Lower lobe of right lung (tissue), 2 donors: Measurements from ENCODE around the gene JARID2. TPM values are rescaled to one million over a fixed set of nuclear protein-coding genes. Genes with fewer than 3 reads are reported as not detected.
A peak's percentile ranks its signal among the peaks of the same experiment; 100 is the strongest.

Experiments
- ATAC-seq, 2 donors: fragments of 200-7000 bp; cut with Tn5 transposase; one replicate each; pipeline ENCODE4 v1.9.1; 2020 to 2022; ENCODE audit warnings: mild to moderate bottlenecking in 2 of 2, moderate library complexity in 2 of 2
- DNase-seq: peaks from one replicate; pipeline ENCODE4 v3.0.0-alpha.2; 2020
- H3K27ac ChIP-seq: fragments of 200-600 bp; one replicate; pipeline ENCODE4 v1.8.0; 2022
- H3K27me3 ChIP-seq: fragments of 200-600 bp; one replicate; pipeline ENCODE4 v1.8.0; 2022; ENCODE audit warnings: low read depth
- H3K36me3 ChIP-seq: fragments of 200-600 bp; one replicate; pipeline ENCODE4 v1.8.0; 2022; ENCODE audit warnings: mild to moderate bottlenecking
- H3K4me1 ChIP-seq: fragments of 200-600 bp; one replicate; pipeline ENCODE4 v1.8.0; 2022
- H3K4me3 ChIP-seq: fragments of 200-600 bp; one replicate; pipeline ENCODE4 v1.8.0; 2022; ENCODE audit warnings: mild to moderate bottlenecking
- H3K9me3 ChIP-seq: fragments of 200-600 bp; one replicate; pipeline ENCODE4 v1.8.0; 2022
- intact Hi-C: fragments of 100-400 bp; cut with DNase I; formaldehyde crosslinking; loops from one replicate; pipeline ENCODE4 v1.11.0; 2022
- total RNA-seq: library from RNA; stranded (reverse); fragmentation: NEBNext Ultra II Directional; extraction: Animal tissue kit (Norgen Biotek cat#: 25700); gene quantifications from one replicate; pipeline ENCODE4 v1.2.1, GENCODE V29; 2021
- TF ChIP-seq, protein P1 (sequence below): fragments of 200-600 bp; IDR thresholded peaks from one replicate; pipeline ENCODE4 v1.8.0; 2022; ENCODE audit warnings: antibody characterized with exemption, mild to moderate bottlenecking
- donor health status: DM: no; HTN: yes; CAD: no; lungs with severe emphysema.

Gene JARID2
- total RNA-seq, 1 donor from 2014 or later: 16.0 TPM

- no peaks in the 10 kb centered on the region for H3K27me3 ChIP-seq
- intact Hi-C loops: no loop called here
- no peaks in the 10 kb centered on the region for H3K36me3 ChIP-seq
- no peak for DNase-seq
- no peak for ATAC-seq
- H3K4me1 ChIP-seq: peaks cover 68% of the 10 kb centered on the region
- no peak overlapping the region for H3K27ac ChIP-seq
- no peak overlapping the region for H3K4me3 ChIP-seq
- no peaks in the 10 kb centered on the region for H3K9me3 ChIP-seq
- TF ChIP-seq, protein P1, sequence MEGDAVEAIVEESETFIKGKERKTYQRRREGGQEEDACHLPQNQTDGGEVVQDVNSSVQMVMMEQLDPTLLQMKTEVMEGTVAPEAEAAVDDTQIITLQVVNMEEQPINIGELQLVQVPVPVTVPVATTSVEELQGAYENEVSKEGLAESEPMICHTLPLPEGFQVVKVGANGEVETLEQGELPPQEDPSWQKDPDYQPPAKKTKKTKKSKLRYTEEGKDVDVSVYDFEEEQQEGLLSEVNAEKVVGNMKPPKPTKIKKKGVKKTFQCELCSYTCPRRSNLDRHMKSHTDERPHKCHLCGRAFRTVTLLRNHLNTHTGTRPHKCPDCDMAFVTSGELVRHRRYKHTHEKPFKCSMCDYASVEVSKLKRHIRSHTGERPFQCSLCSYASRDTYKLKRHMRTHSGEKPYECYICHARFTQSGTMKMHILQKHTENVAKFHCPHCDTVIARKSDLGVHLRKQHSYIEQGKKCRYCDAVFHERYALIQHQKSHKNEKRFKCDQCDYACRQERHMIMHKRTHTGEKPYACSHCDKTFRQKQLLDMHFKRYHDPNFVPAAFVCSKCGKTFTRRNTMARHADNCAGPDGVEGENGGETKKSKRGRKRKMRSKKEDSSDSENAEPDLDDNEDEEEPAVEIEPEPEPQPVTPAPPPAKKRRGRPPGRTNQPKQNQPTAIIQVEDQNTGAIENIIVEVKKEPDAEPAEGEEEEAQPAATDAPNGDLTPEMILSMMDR: no peak
Observed at GRCh38 chr6:15366879-15367278, 121.0 kb downstream of the JARID2 start.

DNA sequence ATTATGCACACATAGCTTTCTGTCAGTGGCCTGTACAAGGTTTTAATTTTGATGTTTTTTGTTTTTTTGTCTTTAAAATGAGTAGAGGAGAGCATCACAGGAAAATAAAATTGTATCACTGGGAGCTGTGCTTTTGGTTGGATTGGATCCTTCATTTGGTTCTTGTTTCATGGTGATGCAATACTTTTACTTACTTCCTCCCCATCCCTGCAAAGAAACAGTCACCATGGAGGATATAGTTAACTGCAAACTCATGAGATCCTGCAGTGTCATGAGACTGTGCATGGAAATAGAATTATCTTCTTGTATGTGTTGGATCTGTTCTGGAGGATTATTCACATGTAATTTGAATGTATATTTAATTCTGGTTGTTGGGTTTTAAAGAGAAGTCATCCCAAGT, 122.3 kb downstream of the JARID2 start:
- Histone ChIP-seq H3K4me1 (peaks cover 70% of the 10 kb centered on the region), H3K27ac (no peak overlapping the region), H3K27me3 (no peaks in the 10 kb centered on the region), H3K9me3 (no peaks in the 10 kb centered on the region), H3K4me3 (no peak overlapping the region), H3K36me3 (no peaks in the 10 kb centered on the region)
- TF ChIP-seq, protein P1: no peak
- intact Hi-C loops: no loop called here
- ATAC-seq: peak in 1 of 2 donors; percentile 48
- DNase-seq: no peak

GRCh38 chr6:15368873-15369272, 123.0 kb downstream of the JARID2 start:
- DNase-seq: no peak
- Histone ChIP-seq H3K27me3 (no peaks in the 10 kb centered on the region), H3K4me1 (peaks cover 72% of the 10 kb centered on the region), H3K9me3 (no peaks in the 10 kb centered on the region), H3K4me3 (no peak overlapping the region), H3K27ac (no peak overlapping the region), H3K36me3 (no peaks in the 10 kb centered on the region)
- TF ChIP-seq, protein P1: no peak
- intact Hi-C loops: no loop called here
- ATAC-seq: no peak

DNA sequence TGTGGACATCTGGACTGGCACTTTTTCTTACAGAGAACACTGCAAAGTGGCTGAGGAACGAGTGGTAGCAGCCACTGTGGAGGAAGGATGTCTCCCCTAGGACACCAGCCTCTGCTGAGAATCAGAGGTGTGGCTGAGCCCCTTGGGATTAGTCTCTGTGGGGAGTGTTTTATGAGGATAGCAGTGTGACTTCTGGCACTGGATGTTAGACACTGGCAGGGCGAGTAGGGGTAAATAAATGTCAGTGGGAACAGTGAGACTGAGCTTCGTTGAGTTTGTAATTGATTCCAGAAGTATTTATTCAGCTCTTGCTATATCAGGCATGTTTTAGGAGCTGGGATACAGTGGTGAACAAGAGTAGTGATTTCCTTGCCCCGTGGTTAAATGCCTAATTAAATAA, 124.0 kb downstream of the JARID2 start:
- Histone ChIP-seq H3K36me3 (no peaks in the 10 kb centered on the region), H3K4me3 (no peak overlapping the region), H3K9me3 (no peaks in the 10 kb centered on the region), H3K27me3 (no peaks in the 10 kb centered on the region), H3K4me1 (peaks cover 70% of the 10 kb centered on the region), H3K27ac (no peak overlapping the region)
- DNase-seq (no peak), ATAC-seq (no peak)
- TF ChIP-seq, protein P1: no peak
- intact Hi-C loops: no loop called here

GRCh38 chr6:15370733-15371671, 125.1 kb downstream of the JARID2 start:
- H3K9me3 ChIP-seq: no peaks in the 10 kb centered on the region
- TF ChIP-seq, protein P1: no peak
- no peak for DNase-seq
- peaks cover 59% of the 10 kb centered on the region for H3K4me1 ChIP-seq
- H3K27me3 ChIP-seq: no peaks in the 10 kb centered on the region
- no peak for ATAC-seq
- peaks cover 6% of the 10 kb centered on the region for H3K36me3 ChIP-seq
- no peak overlapping the region for H3K4me3 ChIP-seq
- no peak overlapping the region for H3K27ac ChIP-seq
- intact Hi-C loops: no loop called here
